ENCODE data around the gene NID1. TPM values are rescaled to one million over a fixed set of nuclear protein-coding genes. Genes with fewer than 3 reads are reported as not detected.
A peak's percentile ranks its signal among the peaks of the same experiment; 100 is the strongest.

Gene NID1
- total RNA-seq, 5 donors from 2014 or later (not counting 1 experiment from before 2014, with no cell fraction given) = 0.05 to 0.50 (median 0.34) TPM; not detected in 1

GRCh38 chr1:236027104-236027503 lies 37.8 kb downstream of the NID1 start:
- H3K4me1 ChIP-seq (ENCODE audit: control insufficient read depth in 1 of 2, extremely low read depth in 1 of 2, insufficient read depth in 2 of 2, low read length in 2 of 2) = peaks cover 0 to 11% of the 10 kb centered on the region in 2 experiments
- no peaks in the 10 kb centered on the region for H3K36me3 Mint-ChIP-seq
- ChIA-PET CTCF (interaction anchor here in 1 of 2 donors (1.0 kb wide), 1 partner anchor 26 kb away, joined by 4 read pairs; no protein-coding TSS in a partner anchor), POLR2A (no interaction called here)
- 96% methylated on average over 3 of the region's 4 CpGs for WGBS (ENCODE audit: insufficient coverage)
- H3K4me1 Mint-ChIP-seq = peaks cover 14 to 20% (median 14%) of the 10 kb centered on the region in 3 donors
- H3K27ac Mint-ChIP-seq = peak overlapping the region in 1 of 2 donors; percentile 64
- ATAC-seq (replicated peaks in 1 of 4) = peak; percentile 70 to 91 (median 78)
- H3K4me3 ChIP-seq (ENCODE audit: control insufficient read depth in 1 of 2, extremely low read depth in 1 of 2, low read length in 1 of 2) = no peak overlapping the region
- peak overlapping the region in 1 of 3 donors; percentile 19 for H3K4me3 Mint-ChIP-seq
- no peaks in the 10 kb centered on the region for H3K9me3 Mint-ChIP-seq
- peak in 1 of 35 experiments; percentile 14 for DNase-seq
- no peaks in the 10 kb centered on the region for H3K27me3 Mint-ChIP-seq
- H3K27me3 ChIP-seq (replicated peaks in 1 of 2; ENCODE audit: control insufficient read depth in 2 of 2, extremely low read depth in 1 of 2, insufficient read depth in 2 of 2, low read length in 1 of 2) = no peaks in the 10 kb centered on the region
- H3K27ac ChIP-seq (ENCODE audit: low read length) = no peak overlapping the region
- no peaks in the 10 kb centered on the region for H3K36me3 ChIP-seq (ENCODE audit: control insufficient read depth in 2 of 2, extremely low read depth in 1 of 2, insufficient read depth in 1 of 2, low read length in 1 of 2)
- H3K9me3 ChIP-seq = no peaks in the 10 kb centered on the region

- Histone ChIP-seq H3K4me3 (ENCODE audit: control insufficient read depth in 1 of 2, extremely low read depth in 1 of 2, low read length in 1 of 2) (no peak overlapping the region), H3K27me3 (replicated peaks in 1 of 2; ENCODE audit: control insufficient read depth in 2 of 2, extremely low read depth in 1 of 2, insufficient read depth in 2 of 2, low read length in 1 of 2) (no peaks in the 10 kb centered on the region), H3K9me3 (no peaks in the 10 kb centered on the region), H3K27ac (ENCODE audit: low read length) (no peak overlapping the region), H3K36me3 (ENCODE audit: control insufficient read depth in 2 of 2, extremely low read depth in 1 of 2, insufficient read depth in 1 of 2, low read length in 1 of 2) (no peaks in the 10 kb centered on the region), H3K4me1 (ENCODE audit: control insufficient read depth in 1 of 2, extremely low read depth in 1 of 2, insufficient read depth in 2 of 2, low read length in 2 of 2) (peaks cover 0 to 11% of the 10 kb centered on the region in 2 experiments)
- H3K27ac Mint-ChIP-seq = no peak overlapping the region
- H3K4me3 Mint-ChIP-seq = no peak overlapping the region
- 98% methylated on average over 12 of the region's 14 CpGs for WGBS (ENCODE audit: insufficient coverage)
- CTCF ChIA-PET = interaction anchor here in 1 of 2 donors (0.7 kb wide), 1 partner anchor 579 kb away, joined by 5 read pairs; no protein-coding TSS in a partner anchor
- H3K27me3 Mint-ChIP-seq = no peaks in the 10 kb centered on the region
- DNase-seq (no peak), ATAC-seq (replicated peaks in 1 of 4) (no peak)
- POLR2A ChIA-PET = interaction anchor here in 1 of 2 donors (0.5 kb wide), 1 partner anchor 1700 kb away, joined by 4 read pairs; no protein-coding TSS in a partner anchor
- H3K36me3 Mint-ChIP-seq = no peaks in the 10 kb centered on the region
- H3K9me3 Mint-ChIP-seq = no peaks in the 10 kb centered on the region
- H3K4me1 Mint-ChIP-seq = peaks cover 14 to 20% (median 14%) of the 10 kb centered on the region in 3 donors
These were observed 39.1 kb downstream of the NID1 start for GRCh38 chr1:236025836-236026235.

- H3K27ac ChIP-seq (ENCODE audit: low read length) = no peak overlapping the region
- WGBS (ENCODE audit: insufficient coverage) = 87% methylated on average over 5 of the region's 7 CpGs
- ATAC-seq (replicated peaks in 1 of 4) (no peak), DNase-seq (no peak)
- no peak overlapping the region for H3K4me3 ChIP-seq (ENCODE audit: control insufficient read depth in 1 of 2, extremely low read depth in 1 of 2, low read length in 1 of 2)
- Mint-ChIP-seq H3K4me1 (peaks cover 14 to 20% (median 14%) of the 10 kb centered on the region in 3 donors), H3K27me3 (no peaks in the 10 kb centered on the region), H3K36me3 (no peaks in the 10 kb centered on the region), H3K27ac (no peak overlapping the region), H3K9me3 (no peaks in the 10 kb centered on the region), H3K4me3 (no peak overlapping the region)
- peaks cover 0 to 11% of the 10 kb centered on the region in 2 experiments for H3K4me1 ChIP-seq (ENCODE audit: control insufficient read depth in 1 of 2, extremely low read depth in 1 of 2, insufficient read depth in 2 of 2, low read length in 2 of 2)
- no peaks in the 10 kb centered on the region for H3K27me3 ChIP-seq (replicated peaks in 1 of 2; ENCODE audit: control insufficient read depth in 2 of 2, extremely low read depth in 1 of 2, insufficient read depth in 2 of 2, low read length in 1 of 2)
- ChIA-PET CTCF (interaction anchor here in 1 of 2 donors (0.7 kb wide), 1 partner anchor 291 kb away, joined by 3 read pairs; no protein-coding TSS in a partner anchor), POLR2A (no interaction called here)
- no peaks in the 10 kb centered on the region for H3K9me3 ChIP-seq
- no peaks in the 10 kb centered on the region for H3K36me3 ChIP-seq (ENCODE audit: control insufficient read depth in 2 of 2, extremely low read depth in 1 of 2, insufficient read depth in 1 of 2, low read length in 1 of 2)
These were observed 40.2 kb downstream of the NID1 start for GRCh38 chr1:236024641-236025040.

- ATAC-seq (replicated peaks in 1 of 4) (no peak), DNase-seq (no peak)
- 98% methylated on average over 12 of the region's 15 CpGs for WGBS (ENCODE audit: insufficient coverage)
- Mint-ChIP-seq H3K27ac (no peak overlapping the region), H3K4me3 (no peak overlapping the region), H3K36me3 (no peaks in the 10 kb centered on the region), H3K9me3 (no peaks in the 10 kb centered on the region), H3K27me3 (no peaks in the 10 kb centered on the region), H3K4me1 (peaks cover 14 to 20% (median 14%) of the 10 kb centered on the region in 3 donors)
- Histone ChIP-seq H3K4me1 (ENCODE audit: control insufficient read depth in 1 of 2, extremely low read depth in 1 of 2, insufficient read depth in 2 of 2, low read length in 2 of 2) (peaks cover 0 to 11% of the 10 kb centered on the region in 2 experiments), H3K9me3 (no peaks in the 10 kb centered on the region), H3K36me3 (ENCODE audit: control insufficient read depth in 2 of 2, extremely low read depth in 1 of 2, insufficient read depth in 1 of 2, low read length in 1 of 2) (no peaks in the 10 kb centered on the region), H3K27me3 (replicated peaks in 1 of 2; ENCODE audit: control insufficient read depth in 2 of 2, extremely low read depth in 1 of 2, insufficient read depth in 2 of 2, low read length in 1 of 2) (peaks cover 0 to 2% of the 10 kb centered on the region in 2 experiments), H3K4me3 (ENCODE audit: control insufficient read depth in 1 of 2, extremely low read depth in 1 of 2, low read length in 1 of 2) (no peak overlapping the region), H3K27ac (ENCODE audit: low read length) (no peak overlapping the region)
- ChIA-PET POLR2A (no interaction called here), CTCF (interaction anchor here in 1 of 2 donors (0.7 kb wide), 1 partner anchor 291 kb away, joined by 3 read pairs; no protein-coding TSS in a partner anchor)
These were observed 40.8 kb downstream of the NID1 start for GRCh38 chr1:236023926-236024565.

GRCh38 chr1:236021424-236022135 lies 43.3 kb downstream of the NID1 start:
- H3K9me3 Mint-ChIP-seq = no peaks in the 10 kb centered on the region
- H3K27me3 Mint-ChIP-seq = peaks cover 0 to 4% of the 10 kb centered on the region in 2 donors
- 95% methylated on average over 4 of the region's 9 CpGs for WGBS (ENCODE audit: insufficient coverage)
- ATAC-seq (replicated peaks in 1 of 4) (no peak), DNase-seq (no peak)
- ChIA-PET POLR2A (no interaction called here), CTCF (no interaction called here)
- H3K27ac Mint-ChIP-seq = no peak overlapping the region
- Histone ChIP-seq H3K27me3 (replicated peaks in 1 of 2; ENCODE audit: control insufficient read depth in 2 of 2, extremely low read depth in 1 of 2, insufficient read depth in 2 of 2, low read length in 1 of 2) (peaks cover 0 to 4% of the 10 kb centered on the region in 2 experiments), H3K4me3 (ENCODE audit: control insufficient read depth in 1 of 2, extremely low read depth in 1 of 2, low read length in 1 of 2) (no peak overlapping the region), H3K27ac (ENCODE audit: low read length) (no peak overlapping the region), H3K36me3 (ENCODE audit: control insufficient read depth in 2 of 2, extremely low read depth in 1 of 2, insufficient read depth in 1 of 2, low read length in 1 of 2) (no peaks in the 10 kb centered on the region), H3K9me3 (no peaks in the 10 kb centered on the region), H3K4me1 (ENCODE audit: control insufficient read depth in 1 of 2, extremely low read depth in 1 of 2, insufficient read depth in 2 of 2, low read length in 2 of 2) (peaks cover 0 to under 1% of the 10 kb centered on the region in 2 experiments)
- H3K4me3 Mint-ChIP-seq = no peak overlapping the region
- H3K36me3 Mint-ChIP-seq = no peaks in the 10 kb centered on the region
- peaks cover 5 to 10% (median 7%) of the 10 kb centered on the region in 3 donors for H3K4me1 Mint-ChIP-seq

- H3K27me3 ChIP-seq (replicated peaks in 1 of 2; ENCODE audit: control insufficient read depth in 2 of 2, extremely low read depth in 1 of 2, insufficient read depth in 2 of 2, low read length in 1 of 2) = peaks cover 0 to 4% of the 10 kb centered on the region in 2 experiments
- H3K9me3 Mint-ChIP-seq = no peaks in the 10 kb centered on the region
- H3K4me1 ChIP-seq (ENCODE audit: control insufficient read depth in 1 of 2, extremely low read depth in 1 of 2, insufficient read depth in 2 of 2, low read length in 2 of 2) = no peaks in the 10 kb centered on the region
- ATAC-seq (replicated peaks in 1 of 4) = no peak
- peaks cover 0 to 4% of the 10 kb centered on the region in 2 donors for H3K27me3 Mint-ChIP-seq
- whole genome bisulfite sequencing (ENCODE audit: insufficient coverage) = 81% methylated on average over 13 of the region's 20 CpGs
- H3K4me3 ChIP-seq (ENCODE audit: control insufficient read depth in 1 of 2, extremely low read depth in 1 of 2, low read length in 1 of 2) = no peak overlapping the region
- POLR2A ChIA-PET = no interaction called here
- no peaks in the 10 kb centered on the region for H3K36me3 Mint-ChIP-seq
- CTCF ChIA-PET = no interaction called here
- no peak overlapping the region for H3K27ac ChIP-seq (ENCODE audit: low read length)
- H3K27ac Mint-ChIP-seq = no peak overlapping the region
- H3K4me1 Mint-ChIP-seq = peaks cover 0 to 2% (median 0%) of the 10 kb centered on the region in 3 donors
- H3K36me3 ChIP-seq (ENCODE audit: control insufficient read depth in 2 of 2, extremely low read depth in 1 of 2, insufficient read depth in 1 of 2, low read length in 1 of 2) = no peaks in the 10 kb centered on the region
- H3K4me3 Mint-ChIP-seq = no peak overlapping the region
- no peaks in the 10 kb centered on the region for H3K9me3 ChIP-seq
- no peak for DNase-seq
These were observed 44.3 kb downstream of the NID1 start for GRCh38 chr1:236020359-236021219.

All from T-cell (primary cell).